Sigmoid colon (tissue), 7 donors: ENCODE data around the gene HOXB5. TPM values are rescaled to one million over a fixed set of nuclear protein-coding genes. Genes with fewer than 3 reads are reported as not detected.

Source experiments
- DNase-seq: peaks from one replicate; pipeline ENCODE4 v3.0.0-alpha.2; 2019
- H3K27ac ChIP-seq, 4 donors: fragments of 200-600 bp; sonication (generic); one replicate each; pipeline ENCODE4 v1.5.1; 2016 to 2019; ENCODE audit warnings: mild to moderate bottlenecking in 1 of 4
- H3K27me3 ChIP-seq, 3 donors: fragments of 200-600 bp; sonication (generic); one replicate each; pipeline ENCODE4 v1.5.1; 2019; ENCODE audit warnings: mild to moderate bottlenecking in 1 of 3
- H3K36me3 ChIP-seq, 4 donors: fragments of 200-600 bp; sonication (generic); one replicate each; pipeline ENCODE4 v1.5.1; 2016 to 2019
- H3K4me1 ChIP-seq, 4 donors: fragments of 200-600 bp; sonication (generic); one replicate each; pipeline ENCODE4 v1.5.1; 2017 to 2019
- H3K4me3 ChIP-seq, 4 donors: fragments of 200-600 bp; sonication (generic); one replicate each; pipeline ENCODE4 v1.5.1; 2017 to 2019; ENCODE audit warnings: mild to moderate bottlenecking in 2 of 4, moderate library complexity in 1 of 4
- H3K9me3 ChIP-seq, 4 donors: fragments of 200-600 bp in 3 of 4; sonication (generic) in 3 of 4; one replicate each; pipeline versions ENCODE4 v1.5.1 to v1.6.1; 2013 to 2019
- EP300 ChIP-seq, 4 donors: sonication (generic); formaldehyde crosslinking; IDR thresholded peaks; one replicate each; pipeline ENCODE4 v1.6.1; 2017; ENCODE audit warnings: antibody characterized with exemption in 4 of 4
- POLR2A ChIP-seq, 2 donors: fragments of 450-650 bp; IDR thresholded peaks; one replicate each; pipeline ENCODE4 v1.6.1; 2016; ENCODE audit warnings: antibody characterized with exemption in 2 of 2, mild to moderate bottlenecking in 2 of 2, moderate library complexity in 2 of 2
- POLR2AphosphoS5 ChIP-seq, 4 donors: sonication (generic); formaldehyde crosslinking; IDR thresholded peaks; one replicate each; pipeline ENCODE4 v1.6.1; 2017; ENCODE audit warnings: antibody characterized with exemption in 4 of 4
- WGBS, 2 donors: extraction: QIAGEN DNeasy Blood & Tissue Kit; methylation state at CpG; one replicate each; pipeline ENCODE4 v1.1.7; 2013; 5-methylcytosine and 5-hydroxymethylcytosine counted together
- intact Hi-C: fragments of 100-400 bp; cut with DNase I; formaldehyde crosslinking; loops from one replicate; pipeline ENCODE4 v1.15.1; 2023
- polyA plus RNA-seq, 3 donors: library from polyadenylated mRNA; stranded (reverse); fragments of 200-250 nt; gene quantifications; one replicate each; pipeline ENCODE4 v1.2.3, GENCODE V29; 2013
- small RNA-seq, 3 donors: library from RNA; depleted of rRNA; stranded (forward); fragments of <200 nt; gene quantifications; one replicate each; pipeline ENCODE3, GENCODE V24; 2016
- total RNA-seq, 4 donors: library from RNA; depleted of rRNA; stranded (reverse); fragments of >200 nt; gene quantifications; one replicate each; pipeline ENCODE4 v1.1.0, GENCODE V29; 2016
- TF ChIP-seq, protein P1 (sequence below), 4 experiments: fragments of 450-650 bp in 3 of 4; fragments of 200-600 bp in 1 of 4; IDR thresholded peaks; one replicate each; pipeline ENCODE4 v1.5.1; 2016 to 2019; ENCODE audit warnings: antibody characterized with exemption in 4 of 4, mild to moderate bottlenecking in 3 of 4, moderate library complexity in 2 of 4
- donor health status: healthy with polysubstance abuse.
- donor health status: Bipolar disorder and iron deficiency.
- donor health status: healthy.

HOXB5 gene
- total and polyA plus RNA-seq, 7 donors = 1.5 to 13.9 (median 2.5) TPM

GRCh38 chr17:48542114-48542656 lies 51.4 kb downstream of the HOXB5 start:
- 34 to 68% methylated on average over 27 of the region's 27 CpGs for WGBS, 2 donors
- no peaks in the 10 kb centered on the region for H3K9me3 ChIP-seq
- DNase-seq = no peak
- peaks cover 0 to 43% (median 39%) of the 10 kb centered on the region in 4 donors for H3K4me1 ChIP-seq
- H3K27ac ChIP-seq = peak overlapping the region; percentile 94 to 99 (median 96)
- H3K36me3 ChIP-seq = peaks cover 0 to 6% (median 2%) of the 10 kb centered on the region in 4 donors
- intact Hi-C loops = loop anchor here (2.0 kb wide), 1 partner anchor 35 kb away; no protein-coding TSS in a partner anchor
- H3K27me3 ChIP-seq = no peaks in the 10 kb centered on the region
- TF ChIP-seq POLR2A (IDR thresholded peaks at IDR 0.05) = no peak
- TF ChIP-seq, protein P1, sequence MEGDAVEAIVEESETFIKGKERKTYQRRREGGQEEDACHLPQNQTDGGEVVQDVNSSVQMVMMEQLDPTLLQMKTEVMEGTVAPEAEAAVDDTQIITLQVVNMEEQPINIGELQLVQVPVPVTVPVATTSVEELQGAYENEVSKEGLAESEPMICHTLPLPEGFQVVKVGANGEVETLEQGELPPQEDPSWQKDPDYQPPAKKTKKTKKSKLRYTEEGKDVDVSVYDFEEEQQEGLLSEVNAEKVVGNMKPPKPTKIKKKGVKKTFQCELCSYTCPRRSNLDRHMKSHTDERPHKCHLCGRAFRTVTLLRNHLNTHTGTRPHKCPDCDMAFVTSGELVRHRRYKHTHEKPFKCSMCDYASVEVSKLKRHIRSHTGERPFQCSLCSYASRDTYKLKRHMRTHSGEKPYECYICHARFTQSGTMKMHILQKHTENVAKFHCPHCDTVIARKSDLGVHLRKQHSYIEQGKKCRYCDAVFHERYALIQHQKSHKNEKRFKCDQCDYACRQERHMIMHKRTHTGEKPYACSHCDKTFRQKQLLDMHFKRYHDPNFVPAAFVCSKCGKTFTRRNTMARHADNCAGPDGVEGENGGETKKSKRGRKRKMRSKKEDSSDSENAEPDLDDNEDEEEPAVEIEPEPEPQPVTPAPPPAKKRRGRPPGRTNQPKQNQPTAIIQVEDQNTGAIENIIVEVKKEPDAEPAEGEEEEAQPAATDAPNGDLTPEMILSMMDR (IDR thresholded peaks at IDR 0.05) = no peak
- no peak for TF ChIP-seq POLR2AphosphoS5 (IDR thresholded peaks at IDR 0.05)
- TF ChIP-seq EP300 (IDR thresholded peaks at IDR 0.05) = no peak
- peak overlapping the region; percentile 72 to 87 (median 84) for H3K4me3 ChIP-seq

DNA sequence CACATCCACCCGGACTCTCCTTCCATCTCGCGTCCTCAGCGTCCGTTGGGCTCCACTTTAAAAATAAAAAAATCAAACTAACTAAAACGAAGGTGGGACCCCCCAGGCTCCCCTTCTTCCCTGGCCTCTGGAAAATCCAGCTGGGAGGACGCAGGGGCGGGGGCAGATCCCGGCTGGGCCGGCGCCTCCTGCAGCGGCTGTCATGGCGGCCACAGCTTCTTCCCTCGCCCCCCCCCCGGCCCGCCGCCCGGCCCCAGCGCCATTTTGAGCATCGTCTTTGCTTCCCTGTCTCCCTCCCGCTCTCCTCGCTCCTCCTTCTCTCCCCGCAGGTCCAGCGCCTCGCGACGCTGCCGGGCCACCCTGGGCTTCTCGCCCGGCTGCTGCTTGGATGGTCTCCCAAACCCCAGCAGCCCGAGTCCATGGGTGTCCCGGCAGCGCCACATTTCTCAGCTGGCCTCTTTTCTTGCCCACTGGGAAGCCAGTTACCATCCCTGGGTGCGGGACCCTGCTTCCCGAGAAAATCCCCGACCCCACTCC lies 51.9 kb downstream of the HOXB5 start:
- Histone ChIP-seq H3K4me1 (peaks cover 0 to 38% (median 35%) of the 10 kb centered on the region in 4 donors), H3K36me3 (peaks cover 0 to 6% (median 2%) of the 10 kb centered on the region in 4 donors), H3K27ac (peak overlapping the region; percentile 94 to 99 (median 96)), H3K4me3 (peak overlapping the region; percentile 72 to 87 (median 84)), H3K27me3 (no peaks in the 10 kb centered on the region), H3K9me3 (no peaks in the 10 kb centered on the region)
- intact Hi-C loops = loop anchor here (2.0 kb wide), 2 partner anchors 35 to 47 kb away; no protein-coding TSS in a partner anchor
- DNase-seq = peak; percentile 94
- TF ChIP-seq EP300 (IDR thresholded peaks at IDR 0.05) = no peak
- TF ChIP-seq, protein P1 (IDR thresholded peaks at IDR 0.05) = no peak
- peak; percentile 51 to 74 for TF ChIP-seq POLR2A (IDR thresholded peaks at IDR 0.05)
- TF ChIP-seq POLR2AphosphoS5 (IDR thresholded peaks at IDR 0.05) = peak; percentile 71 to 91 (median 82)
- WGBS, 2 donors = 19 to 62% methylated on average over 35 to 36 of the region's 36 CpGs

Small RNA genes within 50 kb of the gene (small RNA-seq; reads per million reads assigned to genes)
- gene MIR196A1 = 0 to 0.65 (median 0.12) reads per million in 3 donors

Other genes starting within 250 kb of the HOXB5 start
- gene SKAP1, start 163.6 kb downstream of the HOXB5 start, total RNA-seq = 1 to 10 TPM in 1 of 4 donors, under 1 TPM in 2, not detected in 1; 0.36 to 1.2 (median 0.41) TPM
- 10 to 100 TPM in 1 of 3 donors, 1 to 10 TPM in 2; 1.6 to 10.3 (median 1.8) TPM for gene SKAP1, start 163.6 kb downstream of the HOXB5 start, polyA plus RNA-seq
- gene HOXB1, start 62.8 kb downstream of the HOXB5 start, total RNA-seq = under 1 TPM in 1 of 4 donors, not detected in 3; 0.27 TPM
- gene HOXB1, start 62.8 kb downstream of the HOXB5 start, polyA plus RNA-seq = under 1 TPM in 2 of 3 donors, not detected in 1; 0.60 to 0.92 TPM
- 10 to 100 TPM; 44.9 to 86.1 (median 63.6) TPM for gene HOXB2, start 48.7 kb downstream of the HOXB5 start, total RNA-seq
- 1 to 10 TPM; 1.6 to 7.8 (median 3.0) TPM for gene HOXB2, start 48.7 kb downstream of the HOXB5 start, polyA plus RNA-seq
- gene HOXB4, start 15.4 kb downstream of the HOXB5 start, total RNA-seq = 1 to 10 TPM; 4.6 to 8.3 (median 5.4) TPM
- gene HOXB4, start 15.4 kb downstream of the HOXB5 start, polyA plus RNA-seq = 1 to 10 TPM in 2 of 3 donors, under 1 TPM in 1; 0.23 to 2.7 (median 1.2) TPM
- gene HOXB3, start 3.5 kb downstream of the HOXB5 start, total RNA-seq = 10 to 100 TPM; 25.3 to 64.3 (median 30.1) TPM
- 10 to 100 TPM in 2 of 3 donors, 1 to 10 TPM in 1; 6.2 to 16.7 (median 10.2) TPM for gene HOXB3, start 3.5 kb downstream of the HOXB5 start, polyA plus RNA-seq
- 10 to 100 TPM in 3 of 4 donors, 1 to 10 TPM in 1; 6.7 to 10.5 (median 10.3) TPM for gene HOXB6, start 11.2 kb upstream of the HOXB5 start, total RNA-seq
- 10 to 100 TPM in 2 of 3 donors, 1 to 10 TPM in 1; 6.0 to 28.5 (median 10.2) TPM for gene HOXB6, start 11.2 kb upstream of the HOXB5 start, polyA plus RNA-seq
- gene HOXB7, start 17.2 kb upstream of the HOXB5 start, total RNA-seq = 1 to 10 TPM; 1.1 to 6.6 (median 3.4) TPM
- gene HOXB7, start 17.2 kb upstream of the HOXB5 start, polyA plus RNA-seq = 10 to 100 TPM; 21.3 to 67.3 (median 43.0) TPM
- gene HOXB8, start 21.5 kb upstream of the HOXB5 start, total RNA-seq = under 1 TPM in 1 of 4 donors, not detected in 3; 0.68 TPM
- gene HOXB8, start 21.5 kb upstream of the HOXB5 start, polyA plus RNA-seq = 1 to 10 TPM; 2.1 to 3.4 (median 2.4) TPM
- gene HOXB9, start 32.6 kb upstream of the HOXB5 start, total RNA-seq = under 1 TPM in 1 of 4 donors, not detected in 3; 0.28 TPM
- 10 to 100 TPM; 16.2 to 52.1 (median 19.9) TPM for gene HOXB9, start 32.6 kb upstream of the HOXB5 start, polyA plus RNA-seq
- 10 to 100 TPM in 1 of 4 donors, 1 to 10 TPM in 1, not detected in 2; 9.1 to 13.5 TPM for gene PRAC1, start 128.7 kb upstream of the HOXB5 start, total RNA-seq
- 100 to 1,000 TPM; 388 to 572 (median 408) TPM for gene PRAC1, start 128.7 kb upstream of the HOXB5 start, polyA plus RNA-seq
- gene PRAC2, start 129.4 kb upstream of the HOXB5 start, total RNA-seq = 1 to 10 TPM in 1 of 4 donors, not detected in 3; 2.1 TPM
- 10 to 100 TPM in 2 of 3 donors, 1 to 10 TPM in 1; 7.2 to 20.3 (median 17.5) TPM for gene PRAC2, start 129.4 kb upstream of the HOXB5 start, polyA plus RNA-seq
- 1 to 10 TPM in 2 of 4 donors, under 1 TPM in 2; 0.36 to 1.5 (median 1.0) TPM for gene HOXB13, start 135.0 kb upstream of the HOXB5 start, total RNA-seq
- 10 to 100 TPM; 19.4 to 49.2 (median 26.4) TPM for gene HOXB13, start 135.0 kb upstream of the HOXB5 start, polyA plus RNA-seq
- gene TTLL6, start 223.4 kb upstream of the HOXB5 start, total RNA-seq = under 1 TPM in 2 of 4 donors, not detected in 2; under 0.01 to 0.16 TPM
- gene TTLL6, start 223.4 kb upstream of the HOXB5 start, polyA plus RNA-seq = 10 to 100 TPM in 1 of 3 donors, 1 to 10 TPM in 2; 3.5 to 10.5 (median 4.2) TPM
- 100 to 1,000 TPM; 130 to 198 (median 146) TPM for gene CALCOCO2, start 237.3 kb upstream of the HOXB5 start, total RNA-seq
- gene CALCOCO2, start 237.3 kb upstream of the HOXB5 start, polyA plus RNA-seq = 100 to 1,000 TPM in 1 of 3 donors, 10 to 100 TPM in 2; 90.4 to 103 (median 91.9) TPM